H9 (cell line): ENCODE results near the gene SCT. TPM values are rescaled to one million over a fixed set of nuclear protein-coding genes. Genes with fewer than 3 reads are reported as not detected.
A peak's percentile ranks its signal among the peaks of the same experiment; 100 is the strongest.

Experiments
- DNase-seq: peaks from one replicate; pipeline ENCODE4 v3.0.0-alpha.2; 2017
- H2AFZ ChIP-seq: one replicate; pipeline ENCODE4 v1.6.1; 2013; ENCODE audit warnings: mild to moderate bottlenecking, low read length, control low read depth, moderate library complexity
- H2AK5ac ChIP-seq: 2 replicates; pipeline ENCODE4 v1.6.1; 2013; ENCODE audit warnings: low read length, control low read depth, mixed read lengths; ENCODE audit not compliant: insufficient read length
- H2BK120ac ChIP-seq: one replicate; pipeline ENCODE4 v1.6.1; 2013; ENCODE audit warnings: low read depth, mild to moderate bottlenecking, low read length, control low read depth, inconsistent platforms; ENCODE audit not compliant: poor library complexity, severe bottlenecking
- H2BK12ac ChIP-seq: 2 replicates; pipeline ENCODE4 v1.6.1; 2013; ENCODE audit warnings: low read length, control low read depth, mixed read lengths, low read depth; ENCODE audit not compliant: insufficient read length
- H2BK15ac ChIP-seq: 2 replicates; pipeline ENCODE4 v1.6.1; 2013; ENCODE audit warnings: low read depth, low read length, control low read depth
- H2BK20ac ChIP-seq: one replicate; pipeline ENCODE4 v1.6.1; 2013; ENCODE audit warnings: low read depth, mild to moderate bottlenecking, low read length, control low read depth, inconsistent platforms; ENCODE audit not compliant: poor library complexity, severe bottlenecking
- H2BK5ac ChIP-seq: 2 replicates; pipeline ENCODE4 v1.6.1; 2013; ENCODE audit warnings: low read length, control low read depth, mixed read lengths; ENCODE audit not compliant: insufficient read length
- H3K14ac ChIP-seq: 2 replicates; pipeline ENCODE4 v1.6.1; 2013; ENCODE audit warnings: low read length, control low read depth; ENCODE audit not compliant: insufficient read depth
- H3K18ac ChIP-seq: 2 replicates; pipeline ENCODE4 v1.6.1; 2013; ENCODE audit warnings: low read depth, mild to moderate bottlenecking, mixed read lengths, low read length, control low read depth; ENCODE audit not compliant: insufficient read length
- H3K23ac ChIP-seq: 2 replicates; pipeline ENCODE4 v1.6.1; 2013; ENCODE audit warnings: low read length, control low read depth, mixed read lengths, low read depth; ENCODE audit not compliant: insufficient read length
- H3K23me2 ChIP-seq: 2 replicates; pipeline ENCODE4 v1.6.1; 2013; ENCODE audit warnings: low read depth, mild to moderate bottlenecking, mixed read lengths, low read length, control low read depth; ENCODE audit not compliant: insufficient read length, poor library complexity, severe bottlenecking
- H3K27ac ChIP-seq: 2 replicates; pipeline ENCODE4 v1.5.1; 2013; ENCODE audit warnings: low read length, control low read depth, mixed read lengths, low read depth; ENCODE audit not compliant: insufficient read length
- H3K27me3 ChIP-seq: 2 replicates; pipeline ENCODE4 v1.6.1; 2013; ENCODE audit warnings: low read length, control low read depth, inconsistent platforms; ENCODE audit not compliant: insufficient read depth
- H3K4ac ChIP-seq: 2 replicates; pipeline ENCODE4 v1.6.1; 2013; ENCODE audit warnings: low read depth, mild to moderate bottlenecking, control low read depth, inconsistent platforms, low read length, moderate library complexity
- H3K4me1 ChIP-seq: 2 replicates; pipeline ENCODE4 v1.6.1; 2013; ENCODE audit warnings: low read length, control low read depth, inconsistent platforms; ENCODE audit not compliant: insufficient read depth
- H3K4me2 ChIP-seq: 2 replicates; pipeline ENCODE4 v1.6.1; 2013; ENCODE audit warnings: low read length, control low read depth, mixed read lengths; ENCODE audit not compliant: insufficient read length, insufficient read depth
- H3K56ac ChIP-seq: 2 replicates; pipeline ENCODE4 v1.6.1; 2013; ENCODE audit warnings: low read depth, mild to moderate bottlenecking, mixed read lengths, low read length, control low read depth; ENCODE audit not compliant: insufficient read length
- H3K79me1 ChIP-seq: 2 replicates; pipeline ENCODE4 v1.6.1; 2013; ENCODE audit warnings: low read depth, mild to moderate bottlenecking, moderate library complexity, low read length, control low read depth, inconsistent platforms; ENCODE audit not compliant: insufficient read depth, poor library complexity, severe bottlenecking
- H3K79me2 ChIP-seq: 2 replicates; pipeline ENCODE4 v1.6.1; 2013; ENCODE audit warnings: low read length, control low read depth, inconsistent platforms; ENCODE audit not compliant: insufficient read depth
- H3K9ac ChIP-seq: 2 replicates; pipeline ENCODE4 v1.6.1; 2013; ENCODE audit warnings: low read length, control low read depth, mixed read lengths; ENCODE audit not compliant: insufficient read length; ENCODE audit errors: extremely low read depth
- H3K9me3 ChIP-seq: one replicate; pipeline ENCODE4 v1.6.1; 2013; ENCODE audit warnings: low read depth, low read length, inconsistent platforms; ENCODE audit not compliant: control insufficient read depth
- H3T11ph ChIP-seq: one replicate; pipeline ENCODE4 v1.6.1; 2013; ENCODE audit warnings: mild to moderate bottlenecking, low read length, control low read depth, inconsistent platforms
- H4K20me1 ChIP-seq: one replicate; pipeline ENCODE4 v1.6.1; 2013; ENCODE audit not compliant: control insufficient read depth, insufficient read length, insufficient read depth
- H4K5ac ChIP-seq: 2 replicates; pipeline ENCODE4 v1.6.1; 2013; ENCODE audit warnings: low read depth, mild to moderate bottlenecking, mixed read lengths, low read length, control low read depth; ENCODE audit not compliant: insufficient read length
- H4K8ac ChIP-seq: replicated peaks from 2 replicates; pipeline ENCODE4 v1.6.1; 2013; ENCODE audit warnings: low read length, control low read depth, mixed read lengths, low read depth; ENCODE audit not compliant: insufficient read length
- H4K91ac ChIP-seq: 2 replicates; pipeline ENCODE4 v1.6.1; 2013; ENCODE audit warnings: low read depth, mild to moderate bottlenecking, moderate library complexity, mixed read lengths, low read length, control low read depth; ENCODE audit not compliant: insufficient read length
- H3K27ac Mint-ChIP-seq, 3 experiments: 2 replicates in 2 of 3; 3 replicates in 1 of 3; pipeline ENCODE4 v1.8.0; 2020 to 2021; ENCODE audit warnings: mixed read lengths in 3 of 3, mild to moderate bottlenecking in 1 of 3, moderate library complexity in 1 of 3
- H3K27me3 Mint-ChIP-seq: 2 replicates; pipeline ENCODE4 v1.8.0; 2021; ENCODE audit warnings: low read depth, mild to moderate bottlenecking, moderate library complexity, mixed read lengths
- H3K36me3 Mint-ChIP-seq, 3 experiments: 2 replicates in 2 of 3; 3 replicates in 1 of 3; pipeline ENCODE4 v1.8.0; 2020 to 2021; ENCODE audit warnings: low read depth in 3 of 3, mixed read lengths in 3 of 3; ENCODE audit not compliant: insufficient read depth in 1 of 3
- H3K4me1 Mint-ChIP-seq, 2 experiments: 2 replicates each; pipeline ENCODE4 v1.8.0; 2020; ENCODE audit warnings: mixed read lengths in 2 of 2
- H3K4me3 Mint-ChIP-seq, 2 experiments: 2 replicates in 1 of 2; 3 replicates in 1 of 2; pipeline ENCODE4 v1.8.0; 2020 to 2021; ENCODE audit warnings: mild to moderate bottlenecking in 2 of 2, mixed read lengths in 2 of 2, moderate library complexity in 1 of 2
- H3K9me3 Mint-ChIP-seq, 2 experiments: 2 replicates in 1 of 2; 3 replicates in 1 of 2; pipeline ENCODE4 v1.8.0; 2020; ENCODE audit warnings: mild to moderate bottlenecking in 2 of 2, mixed read lengths in 2 of 2, moderate library complexity in 1 of 2
- CTCF ChIP-seq: fragments of 200-600 bp; sonication (generic); conservative IDR thresholded peaks from 3 replicates; pipeline ENCODE4 v1.8.0; 2021; ENCODE audit warnings: antibody characterized with exemption, mild to moderate bottlenecking
- WGBS: extraction: QIAGEN DNeasy Blood & Tissue Kit; methylation state at CpG from one replicate; pipeline ENCODE4 v1.1.7; 2013; ENCODE audit warnings: missing lambda C conversion rate, low lambda C conversion rate, mixed read lengths; ENCODE audit not compliant: insufficient read length; ENCODE audit errors: extremely low coverage; 5-methylcytosine and 5-hydroxymethylcytosine counted together
- total RNA-seq: library from RNA; stranded (reverse); gene quantifications from 2 replicates; pipeline ENCODE4 v1.2.1, GENCODE V29; 2021

SCT gene
- total RNA-seq, 1 experiment from 2014 or later = 1.8 TPM

DNA sequence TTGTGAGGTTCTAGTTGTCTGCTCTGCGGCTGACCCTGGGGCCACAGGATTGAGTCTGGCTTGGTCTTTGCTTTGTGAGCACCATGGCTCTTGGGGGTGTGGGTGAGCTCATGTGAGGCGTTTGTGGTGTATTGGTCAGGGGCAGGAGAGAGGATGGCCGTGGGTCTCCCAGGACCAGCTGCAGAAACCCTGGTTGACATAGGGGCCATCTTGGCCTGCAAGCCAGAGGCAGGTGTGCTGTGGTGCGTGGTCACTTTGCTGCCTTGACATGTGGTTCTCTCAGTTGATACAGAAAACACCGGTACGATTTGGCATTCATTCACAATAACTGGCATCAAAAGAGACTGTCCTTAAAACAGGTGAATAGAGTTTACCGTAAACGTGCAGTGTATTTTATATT lies 39.4 kb downstream of the SCT start:
- H3K4me2 ChIP-seq = no peak overlapping the region
- H3K14ac ChIP-seq = no peak overlapping the region
- H3K4ac ChIP-seq = no peak overlapping the region
- H4K20me1 ChIP-seq = peaks cover 3% of the 10 kb centered on the region
- Mint-ChIP-seq H3K27me3 (no peaks in the 10 kb centered on the region), H3K4me1 (no peaks in the 10 kb centered on the region), H3K4me3 (no peak overlapping the region), H3K9me3 (no peaks in the 10 kb centered on the region), H3K36me3 (peaks cover 44 to 81% (median 76%) of the 10 kb centered on the region in 3 experiments), H3K27ac (peak overlapping the region in 1 of 3 experiments; percentile 61; a peak in 1 of 7 replicates)
- no peak overlapping the region for H4K8ac ChIP-seq
- no peak overlapping the region for H2BK15ac ChIP-seq
- WGBS = no CpG with 5 or more reads among the region's 8 CpGs
- no peak overlapping the region for H2AFZ ChIP-seq
- H3K27me3 ChIP-seq = no peaks in the 10 kb centered on the region
- no peak for DNase-seq
- H2BK20ac ChIP-seq = no peak overlapping the region
- H3K4me1 ChIP-seq = no peaks in the 10 kb centered on the region
- peaks cover 7% of the 10 kb centered on the region for H3K79me1 ChIP-seq
- H4K5ac ChIP-seq = no peak overlapping the region
- H3K9me3 ChIP-seq = no peaks in the 10 kb centered on the region
- H3K56ac ChIP-seq = no peak overlapping the region
- no peak overlapping the region for H3K9ac ChIP-seq
- no peak overlapping the region for H3K18ac ChIP-seq
- no peak overlapping the region for H3T11ph ChIP-seq
- H3K27ac ChIP-seq = no peak overlapping the region
- no peaks in the 10 kb centered on the region for H3K23me2 ChIP-seq
- H2BK12ac ChIP-seq = no peak overlapping the region
- no peak overlapping the region for H2BK5ac ChIP-seq
- H2BK120ac ChIP-seq = no peak overlapping the region
- H2AK5ac ChIP-seq = no peak overlapping the region
- no peak for TF ChIP-seq CTCF
- no peaks in the 10 kb centered on the region; the same call in 1 of the 2 replicates for H3K79me2 ChIP-seq
- H3K23ac ChIP-seq = no peak overlapping the region
- no peak overlapping the region for H4K91ac ChIP-seq
